ENCODE data around the gene ZNF560. TPM values are rescaled to one million over a fixed set of nuclear protein-coding genes. Genes with fewer than 3 reads are reported as not detected.

Gene ZNF560
- 0.07 and 0.27 TPM in 2 replicates for total RNA-seq

DNA sequence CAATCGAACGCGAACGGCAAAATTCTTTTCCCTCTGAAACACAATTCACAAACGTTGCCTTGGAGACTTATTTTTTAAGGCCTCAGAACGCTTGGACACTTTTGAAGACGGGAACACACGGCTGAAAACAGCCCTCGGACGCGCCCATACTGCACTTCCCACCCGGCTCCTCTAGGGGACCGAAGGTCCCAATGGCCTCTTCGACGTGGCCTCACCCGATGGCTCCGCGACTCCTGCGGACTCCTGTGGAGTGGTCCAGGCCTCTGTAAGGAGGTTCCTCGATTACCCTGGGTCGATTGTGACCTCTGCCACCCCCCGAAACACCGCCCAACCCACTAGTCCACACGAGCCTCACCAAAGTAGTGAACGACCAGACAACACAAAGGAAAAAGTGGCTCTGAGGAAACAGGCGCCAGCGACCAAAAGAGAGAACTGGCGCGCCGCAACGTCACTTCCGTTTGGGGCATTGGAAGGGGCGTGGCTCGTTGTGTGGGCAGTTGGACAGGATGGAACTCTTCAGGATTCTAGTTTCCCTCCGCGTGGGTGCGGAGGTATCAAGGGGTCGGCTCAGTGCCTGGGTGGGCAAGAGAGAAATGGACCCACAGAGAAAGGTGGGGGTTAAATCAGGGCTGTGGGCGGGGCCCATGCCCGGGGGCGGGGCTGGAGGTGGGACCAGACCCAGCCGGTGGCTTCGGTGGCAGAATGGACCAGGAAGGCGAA is at the start of gene ZNF560:
ZNF560 (minus strand) TSS at position 434 of the 720 bp plus-strand sequence. CDS start 23,303 bp downstream, outside the sequence.

DNA sequence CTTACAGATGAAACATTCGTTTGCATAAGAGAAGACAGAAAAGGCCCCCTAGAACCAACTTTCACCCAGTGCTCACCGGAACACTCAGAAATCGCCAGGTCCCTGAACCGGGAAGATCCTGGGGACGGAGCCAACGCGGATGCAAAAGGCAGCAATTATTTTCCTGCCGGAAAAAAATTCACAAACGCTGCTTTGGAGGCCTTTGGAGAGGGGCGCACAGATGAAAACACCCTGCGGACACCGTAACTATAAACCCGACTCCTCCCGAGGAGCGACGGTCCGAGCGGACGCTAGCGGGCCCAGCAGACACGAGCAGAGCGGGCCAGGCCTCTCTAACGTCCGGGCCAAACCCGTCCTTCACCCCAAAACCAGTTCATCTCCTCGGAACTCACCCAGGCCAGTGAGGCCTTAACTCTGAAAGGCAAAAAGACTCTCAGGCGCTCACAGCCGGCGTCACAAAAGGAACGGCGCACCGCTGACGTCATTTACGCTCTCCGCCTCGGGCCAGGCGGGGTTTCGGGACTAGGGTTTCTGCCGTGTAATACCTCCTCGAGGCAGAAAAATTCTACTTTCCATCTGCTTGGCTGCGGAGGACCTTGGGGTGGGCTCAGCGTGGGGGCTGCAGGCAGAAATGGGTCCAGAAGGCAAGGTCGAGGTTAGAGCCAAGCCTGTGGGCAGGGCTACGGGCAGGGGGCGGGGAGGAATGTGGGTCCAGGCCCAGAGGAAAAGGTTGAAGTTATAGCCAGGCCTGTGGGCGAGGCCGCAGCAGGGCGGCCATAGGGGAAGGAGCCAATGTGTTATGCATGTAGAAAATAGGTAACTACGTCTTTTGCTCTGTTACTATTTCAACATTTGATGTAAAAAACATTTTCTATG is 40.0 kb upstream of the ZNF560 start, which contains the start of gene ZNF426:
ZNF426 (minus strand) TSS at position 463 of the 876 bp plus-strand sequence. CDS start 2,413 bp downstream, outside the sequence.

GRCh38 chr19:9435279-9436268 is 62.8 kb downstream of the ZNF560 start, which contains the start of gene ZNF266:
Gene ZNF266 (minus strand): TSS chr19:9435573. CDS start chr19:9420089, 15,484 bp downstream.

Other genes with a start within 250 kb of the ZNF560 start
- gene OR7E24, start 247.7 kb downstream of the ZNF560 start, total RNA-seq: not detected in 2 replicates
- 6.0 and 7.7 TPM in 2 replicates for gene ZNF699, start 188.8 kb downstream of the ZNF560 start, total RNA-seq
- gene ZNF559, start 174.4 kb downstream of the ZNF560 start, total RNA-seq: 16.4 and 17.4 TPM in 2 replicates
- gene ZNF177, start 135.6 kb downstream of the ZNF560 start, total RNA-seq: 0.65 and 0.66 TPM in 2 replicates
- 13.2 and 15.7 TPM in 2 replicates for gene ZNF266, start 63.0 kb downstream of the ZNF560 start, total RNA-seq
- gene ZNF426, start 40.0 kb upstream of the ZNF560 start, total RNA-seq: 22.9 and 24.5 TPM in 2 replicates
- 45.3 and 47.1 TPM in 2 replicates for gene ZNF121, start 85.9 kb upstream of the ZNF560 start, total RNA-seq
- 24.4 and 43.4 TPM in 2 replicates for gene ZNF561, start 122.6 kb upstream of the ZNF560 start, total RNA-seq
- 33.0 and 40.6 TPM in 2 replicates for gene ZNF562, start 176.5 kb upstream of the ZNF560 start, total RNA-seq